Stomach (tissue), 4 donors: ENCODE measurements around the gene RPS18.

Experiments
- CTCF ChIP-seq, 7 experiments: fragments of 450-650 bp in 4 of 7; fragments of 200-600 bp in 3 of 7; sonication (generic) in 3 of 7; IDR thresholded peaks; one replicate each; pipeline ENCODE4 v1.5.1; 2016 to 2019; ENCODE audit warnings: antibody characterized with exemption in 7 of 7, control low read depth in 2 of 7, mild to moderate bottlenecking in 1 of 7
- POLR2A ChIP-seq, 4 donors: fragments of 450-650 bp; IDR thresholded peaks; one replicate each; pipeline ENCODE4 v1.6.1; 2016; ENCODE audit warnings: antibody characterized with exemption in 4 of 4, control low read depth in 2 of 4, mild to moderate bottlenecking in 1 of 4, moderate library complexity in 1 of 4

GRCh38 chr6:33324125-33324524, 52.2 kb downstream of the RPS18 start:
- TF ChIP-seq POLR2A (IDR thresholded peaks at IDR 0.05) (no peak), CTCF (IDR thresholded peaks at IDR 0.05) (no peak)
